H9 (cell line): ENCODE data around the gene LPP. TPM values are rescaled to one million over a fixed set of nuclear protein-coding genes. Genes with fewer than 3 reads are reported as not detected.

Experiments
- DNase-seq: peaks from one replicate; pipeline ENCODE4 v3.0.0-alpha.2; 2017
- H2AFZ ChIP-seq: one replicate; pipeline ENCODE4 v1.6.1; 2013; ENCODE audit warnings: mild to moderate bottlenecking, low read length, control low read depth, moderate library complexity
- H2AK5ac ChIP-seq: 2 replicates; pipeline ENCODE4 v1.6.1; 2013; ENCODE audit warnings: low read length, control low read depth, mixed read lengths; ENCODE audit not compliant: insufficient read length
- H2BK120ac ChIP-seq: one replicate; pipeline ENCODE4 v1.6.1; 2013; ENCODE audit warnings: low read depth, mild to moderate bottlenecking, low read length, control low read depth, inconsistent platforms; ENCODE audit not compliant: poor library complexity, severe bottlenecking
- H2BK12ac ChIP-seq: 2 replicates; pipeline ENCODE4 v1.6.1; 2013; ENCODE audit warnings: low read length, control low read depth, mixed read lengths, low read depth; ENCODE audit not compliant: insufficient read length
- H2BK15ac ChIP-seq: 2 replicates; pipeline ENCODE4 v1.6.1; 2013; ENCODE audit warnings: low read depth, low read length, control low read depth
- H2BK20ac ChIP-seq: one replicate; pipeline ENCODE4 v1.6.1; 2013; ENCODE audit warnings: low read depth, mild to moderate bottlenecking, low read length, control low read depth, inconsistent platforms; ENCODE audit not compliant: poor library complexity, severe bottlenecking
- H2BK5ac ChIP-seq: 2 replicates; pipeline ENCODE4 v1.6.1; 2013; ENCODE audit warnings: low read length, control low read depth, mixed read lengths; ENCODE audit not compliant: insufficient read length
- H3K14ac ChIP-seq: 2 replicates; pipeline ENCODE4 v1.6.1; 2013; ENCODE audit warnings: low read length, control low read depth; ENCODE audit not compliant: insufficient read depth
- H3K18ac ChIP-seq: 2 replicates; pipeline ENCODE4 v1.6.1; 2013; ENCODE audit warnings: low read depth, mild to moderate bottlenecking, mixed read lengths, low read length, control low read depth; ENCODE audit not compliant: insufficient read length
- H3K23ac ChIP-seq: 2 replicates; pipeline ENCODE4 v1.6.1; 2013; ENCODE audit warnings: low read length, control low read depth, mixed read lengths, low read depth; ENCODE audit not compliant: insufficient read length
- H3K23me2 ChIP-seq: 2 replicates; pipeline ENCODE4 v1.6.1; 2013; ENCODE audit warnings: low read depth, mild to moderate bottlenecking, mixed read lengths, low read length, control low read depth; ENCODE audit not compliant: insufficient read length, poor library complexity, severe bottlenecking
- H3K27ac ChIP-seq: 2 replicates; pipeline ENCODE4 v1.5.1; 2013; ENCODE audit warnings: low read length, control low read depth, mixed read lengths, low read depth; ENCODE audit not compliant: insufficient read length
- H3K27me3 ChIP-seq: 2 replicates; pipeline ENCODE4 v1.6.1; 2013; ENCODE audit warnings: low read length, control low read depth, inconsistent platforms; ENCODE audit not compliant: insufficient read depth
- H3K4ac ChIP-seq: 2 replicates; pipeline ENCODE4 v1.6.1; 2013; ENCODE audit warnings: low read depth, mild to moderate bottlenecking, control low read depth, inconsistent platforms, low read length, moderate library complexity
- H3K4me1 ChIP-seq: 2 replicates; pipeline ENCODE4 v1.6.1; 2013; ENCODE audit warnings: low read length, control low read depth, inconsistent platforms; ENCODE audit not compliant: insufficient read depth
- H3K4me2 ChIP-seq: 2 replicates; pipeline ENCODE4 v1.6.1; 2013; ENCODE audit warnings: low read length, control low read depth, mixed read lengths; ENCODE audit not compliant: insufficient read length, insufficient read depth
- H3K56ac ChIP-seq: 2 replicates; pipeline ENCODE4 v1.6.1; 2013; ENCODE audit warnings: low read depth, mild to moderate bottlenecking, mixed read lengths, low read length, control low read depth; ENCODE audit not compliant: insufficient read length
- H3K79me1 ChIP-seq: 2 replicates; pipeline ENCODE4 v1.6.1; 2013; ENCODE audit warnings: low read depth, mild to moderate bottlenecking, moderate library complexity, low read length, control low read depth, inconsistent platforms; ENCODE audit not compliant: insufficient read depth, poor library complexity, severe bottlenecking
- H3K79me2 ChIP-seq: 2 replicates; pipeline ENCODE4 v1.6.1; 2013; ENCODE audit warnings: low read length, control low read depth, inconsistent platforms; ENCODE audit not compliant: insufficient read depth
- H3K9ac ChIP-seq: 2 replicates; pipeline ENCODE4 v1.6.1; 2013; ENCODE audit warnings: low read length, control low read depth, mixed read lengths; ENCODE audit not compliant: insufficient read length; ENCODE audit errors: extremely low read depth
- H3K9me3 ChIP-seq: one replicate; pipeline ENCODE4 v1.6.1; 2013; ENCODE audit warnings: low read depth, low read length, inconsistent platforms; ENCODE audit not compliant: control insufficient read depth
- H3T11ph ChIP-seq: one replicate; pipeline ENCODE4 v1.6.1; 2013; ENCODE audit warnings: mild to moderate bottlenecking, low read length, control low read depth, inconsistent platforms
- H4K20me1 ChIP-seq: one replicate; pipeline ENCODE4 v1.6.1; 2013; ENCODE audit not compliant: control insufficient read depth, insufficient read length, insufficient read depth
- H4K5ac ChIP-seq: 2 replicates; pipeline ENCODE4 v1.6.1; 2013; ENCODE audit warnings: low read depth, mild to moderate bottlenecking, mixed read lengths, low read length, control low read depth; ENCODE audit not compliant: insufficient read length
- H4K8ac ChIP-seq: replicated peaks from 2 replicates; pipeline ENCODE4 v1.6.1; 2013; ENCODE audit warnings: low read length, control low read depth, mixed read lengths, low read depth; ENCODE audit not compliant: insufficient read length
- H4K91ac ChIP-seq: 2 replicates; pipeline ENCODE4 v1.6.1; 2013; ENCODE audit warnings: low read depth, mild to moderate bottlenecking, moderate library complexity, mixed read lengths, low read length, control low read depth; ENCODE audit not compliant: insufficient read length
- H3K27ac Mint-ChIP-seq, 3 experiments: 2 replicates in 2 of 3; 3 replicates in 1 of 3; pipeline ENCODE4 v1.8.0; 2020 to 2021; ENCODE audit warnings: mixed read lengths in 3 of 3, mild to moderate bottlenecking in 1 of 3, moderate library complexity in 1 of 3
- H3K27me3 Mint-ChIP-seq: 2 replicates; pipeline ENCODE4 v1.8.0; 2021; ENCODE audit warnings: low read depth, mild to moderate bottlenecking, moderate library complexity, mixed read lengths
- H3K36me3 Mint-ChIP-seq, 3 experiments: 2 replicates in 2 of 3; 3 replicates in 1 of 3; pipeline ENCODE4 v1.8.0; 2020 to 2021; ENCODE audit warnings: low read depth in 3 of 3, mixed read lengths in 3 of 3; ENCODE audit not compliant: insufficient read depth in 1 of 3
- H3K4me1 Mint-ChIP-seq, 2 experiments: 2 replicates each; pipeline ENCODE4 v1.8.0; 2020; ENCODE audit warnings: mixed read lengths in 2 of 2
- H3K4me3 Mint-ChIP-seq, 2 experiments: 2 replicates in 1 of 2; 3 replicates in 1 of 2; pipeline ENCODE4 v1.8.0; 2020 to 2021; ENCODE audit warnings: mild to moderate bottlenecking in 2 of 2, mixed read lengths in 2 of 2, moderate library complexity in 1 of 2
- H3K9me3 Mint-ChIP-seq, 2 experiments: 2 replicates in 1 of 2; 3 replicates in 1 of 2; pipeline ENCODE4 v1.8.0; 2020; ENCODE audit warnings: mild to moderate bottlenecking in 2 of 2, mixed read lengths in 2 of 2, moderate library complexity in 1 of 2
- CTCF ChIP-seq: fragments of 200-600 bp; sonication (generic); conservative IDR thresholded peaks from 3 replicates; pipeline ENCODE4 v1.8.0; 2021; ENCODE audit warnings: antibody characterized with exemption, mild to moderate bottlenecking
- WGBS: extraction: QIAGEN DNeasy Blood & Tissue Kit; methylation state at CpG from one replicate; pipeline ENCODE4 v1.1.7; 2013; ENCODE audit warnings: missing lambda C conversion rate, low lambda C conversion rate, mixed read lengths; ENCODE audit not compliant: insufficient read length; ENCODE audit errors: extremely low coverage; 5-methylcytosine and 5-hydroxymethylcytosine counted together
- total RNA-seq: library from RNA; stranded (reverse); gene quantifications from 2 replicates; pipeline ENCODE4 v1.2.1, GENCODE V29; 2021

Gene LPP
- total RNA-seq, 1 experiment from 2014 or later, result 64.6 TPM

GRCh38 chr3:188123170-188123905 lies 30.6 kb upstream of the LPP start:
- no peak overlapping the region for H3K9ac ChIP-seq
- H2BK12ac ChIP-seq, result no peak overlapping the region
- H4K91ac ChIP-seq, result no peak overlapping the region
- H3K9me3 Mint-ChIP-seq, result no peaks in the 10 kb centered on the region
- no peak overlapping the region for H2BK5ac ChIP-seq
- no peak overlapping the region for H2BK15ac ChIP-seq
- H3K23ac ChIP-seq, result no peak overlapping the region
- peaks cover 24 to 26% of the 10 kb centered on the region in 2 experiments for H3K4me1 Mint-ChIP-seq
- no peaks in the 10 kb centered on the region for H3K36me3 Mint-ChIP-seq
- no peaks in the 10 kb centered on the region for H3K27me3 ChIP-seq
- no peak overlapping the region for H3K27ac Mint-ChIP-seq
- H3T11ph ChIP-seq, result no peak overlapping the region
- no peak overlapping the region for H2BK120ac ChIP-seq
- no peak for TF ChIP-seq CTCF
- no peak overlapping the region for H2BK20ac ChIP-seq
- no peaks in the 10 kb centered on the region for H3K79me2 ChIP-seq
- no peak overlapping the region for H2AFZ ChIP-seq
- peaks cover 11% of the 10 kb centered on the region; the same call in 1 of the 2 replicates for H3K4me1 ChIP-seq
- H3K79me1 ChIP-seq, result no peaks in the 10 kb centered on the region
- no peak overlapping the region for H3K4me2 ChIP-seq
- H3K4me3 Mint-ChIP-seq, result no peak overlapping the region
- no peaks in the 10 kb centered on the region for H3K27me3 Mint-ChIP-seq
- no peak overlapping the region for H3K18ac ChIP-seq
- H2AK5ac ChIP-seq, result no peak overlapping the region
- no peak overlapping the region for H3K14ac ChIP-seq
- DNase-seq, result no peak
- H4K20me1 ChIP-seq, result no peaks in the 10 kb centered on the region
- no peaks in the 10 kb centered on the region for H3K9me3 ChIP-seq
- no peaks in the 10 kb centered on the region for H3K23me2 ChIP-seq
- no peak overlapping the region for H4K5ac ChIP-seq
- WGBS, result no CpG with 5 or more reads among the region's 6 CpGs
- H3K4ac ChIP-seq, result no peak overlapping the region
- no peak overlapping the region for H4K8ac ChIP-seq
- no peak overlapping the region for H3K56ac ChIP-seq
- H3K27ac ChIP-seq, result no peak overlapping the region
